Uterus (tissue), 2 donors: Measurements from ENCODE around the gene ARHGEF4.

Source experiments
- CTCF ChIP-seq, 4 experiments: fragments of 200-600 bp in 2 of 4; fragments of 450-650 bp in 2 of 4; sonication (generic) in 2 of 4; IDR thresholded peaks; one replicate each; pipeline ENCODE4 v1.5.1; 2016 to 2019; ENCODE audit warnings: antibody characterized with exemption in 4 of 4, mild to moderate bottlenecking in 2 of 4, moderate library complexity in 1 of 4
- POLR2A ChIP-seq, 2 donors: fragments of 450-650 bp; IDR thresholded peaks; one replicate each; pipeline ENCODE4 v1.6.1; 2016; ENCODE audit warnings: antibody characterized with exemption in 2 of 2, mild to moderate bottlenecking in 1 of 2, moderate library complexity in 1 of 2

GRCh38 chr2:131039908-131040660 is 203.4 kb downstream of the ARHGEF4 start:
- no peak for TF ChIP-seq CTCF (IDR thresholded peaks at IDR 0.05)
- no peak for TF ChIP-seq POLR2A (IDR thresholded peaks at IDR 0.05)
